GM19455 (cell line): ENCODE data around the gene MLLT6.

Source experiments
- ATAC-seq: cut with Tn5 transposase; IDR thresholded peaks from one replicate; pipeline ENCODE4 v1.9.1; 2021; ENCODE audit not compliant: unreplicated experiment

The MLLT6 gene

GRCh38 chr17:38706505-38707216 is 1.6 kb downstream of the MLLT6 start:
- no peak for ATAC-seq

- ATAC-seq: no peak
Observed at GRCh38 chr17:38707678-38708351, 2.7 kb downstream of the MLLT6 start.

- no peak for ATAC-seq
Observed at GRCh38 chr17:38709104-38709820, 4.2 kb downstream of the MLLT6 start.

GRCh38 chr17:38709864-38710603 is 5.0 kb downstream of the MLLT6 start:
- ATAC-seq: no peak

- no peak for ATAC-seq
Observed at GRCh38 chr17:38710604-38710962, 5.5 kb downstream of the MLLT6 start.

- ATAC-seq: no peak
Observed at GRCh38 chr17:38710985-38711384, 5.9 kb downstream of the MLLT6 start.

- no peak for ATAC-seq
Observed at GRCh38 chr17:38711792-38712571, 6.9 kb downstream of the MLLT6 start.

GRCh38 chr17:38712593-38712992 is 7.5 kb downstream of the MLLT6 start:
- ATAC-seq: no peak

GRCh38 chr17:38713456-38714075 is 8.5 kb downstream of the MLLT6 start:
- ATAC-seq: no peak

GRCh38 chr17:38715216-38715943 is 10.3 kb downstream of the MLLT6 start:
- ATAC-seq: no peak

- no peak for ATAC-seq
Observed at GRCh38 chr17:38716368-38717005, 11.4 kb downstream of the MLLT6 start.

- ATAC-seq: no peak
Observed at GRCh38 chr17:38717139-38717745, 12.2 kb downstream of the MLLT6 start.

GRCh38 chr17:38719289-38719942 is 14.3 kb downstream of the MLLT6 start:
- no peak for ATAC-seq

- ATAC-seq: no peak
Observed at GRCh38 chr17:38719943-38720641, 15.0 kb downstream of the MLLT6 start.

GRCh38 chr17:38720941-38721340 is 15.9 kb downstream of the MLLT6 start:
- no peak for ATAC-seq

- no peak for ATAC-seq
Observed at GRCh38 chr17:38721802-38722201, 16.7 kb downstream of the MLLT6 start.

- ATAC-seq: no peak
Observed at GRCh38 chr17:38724337-38724988, 19.4 kb downstream of the MLLT6 start.
